Measurements from ENCODE around the gene FANCC. TPM values are rescaled to one million over a fixed set of nuclear protein-coding genes. Genes with fewer than 3 reads are reported as not detected.

The FANCC gene
- total and polyA plus RNA-seq, 2 of the 4 experiments (the other 2 are of a cell fraction): 4.7 to 6.3 TPM

- no peak overlapping the region for H2AK9ac ChIP-seq (replicated peaks; ENCODE audit: low read depth, low read length, poor library complexity)
- H3K23ac ChIP-seq (ENCODE audit: low read depth, low read length): no peak overlapping the region
- H3K18ac ChIP-seq (ENCODE audit: low read depth, low read length): no peak overlapping the region
- TF ChIP-seq RCOR1 (IDR thresholded peaks at IDR 0.05; ENCODE audit: insufficient replicate concordance, low read length) (no peak), CEBPB (IDR thresholded peaks at IDR 0.05; ENCODE audit: low read depth, low read length) (no peak), RAD21 (IDR thresholded peaks at IDR 0.05; ENCODE audit: low read length) (no peak), FOS (IDR thresholded peaks at IDR 0.05; ENCODE audit: low read depth, low read length) (no peak), SMC3 (IDR thresholded peaks at IDR 0.05; ENCODE audit: low read depth, low read length) (no peak), USF2 (IDR thresholded peaks at IDR 0.05; ENCODE audit: low read depth, low read length) (no peak), CHD1 (IDR thresholded peaks at IDR 0.05; ENCODE audit: low read depth, low read length) (no peak), MAZ (IDR thresholded peaks at IDR 0.05; ENCODE audit: borderline replicate concordance, low read depth, low read length) (no peak)
- TF ChIP-seq, protein P1, sequence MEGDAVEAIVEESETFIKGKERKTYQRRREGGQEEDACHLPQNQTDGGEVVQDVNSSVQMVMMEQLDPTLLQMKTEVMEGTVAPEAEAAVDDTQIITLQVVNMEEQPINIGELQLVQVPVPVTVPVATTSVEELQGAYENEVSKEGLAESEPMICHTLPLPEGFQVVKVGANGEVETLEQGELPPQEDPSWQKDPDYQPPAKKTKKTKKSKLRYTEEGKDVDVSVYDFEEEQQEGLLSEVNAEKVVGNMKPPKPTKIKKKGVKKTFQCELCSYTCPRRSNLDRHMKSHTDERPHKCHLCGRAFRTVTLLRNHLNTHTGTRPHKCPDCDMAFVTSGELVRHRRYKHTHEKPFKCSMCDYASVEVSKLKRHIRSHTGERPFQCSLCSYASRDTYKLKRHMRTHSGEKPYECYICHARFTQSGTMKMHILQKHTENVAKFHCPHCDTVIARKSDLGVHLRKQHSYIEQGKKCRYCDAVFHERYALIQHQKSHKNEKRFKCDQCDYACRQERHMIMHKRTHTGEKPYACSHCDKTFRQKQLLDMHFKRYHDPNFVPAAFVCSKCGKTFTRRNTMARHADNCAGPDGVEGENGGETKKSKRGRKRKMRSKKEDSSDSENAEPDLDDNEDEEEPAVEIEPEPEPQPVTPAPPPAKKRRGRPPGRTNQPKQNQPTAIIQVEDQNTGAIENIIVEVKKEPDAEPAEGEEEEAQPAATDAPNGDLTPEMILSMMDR (conservative IDR thresholded peaks at IDR 0.05; ENCODE audit: low read depth, low read length): no peak
- ChIA-PET POLR2A (ENCODE audit: unreplicated experiment) (no interaction called here), CTCF (interaction anchor here (0.6 kb wide), 1 partner anchor 1885 kb away, joined by 3 read pairs; no protein-coding TSS in a partner anchor)
- no TSS peak for BruUV-seq (replicated peaks)
- no peak overlapping the region for H2BK120ac ChIP-seq (ENCODE audit: low read depth, low read length)
- H4K91ac ChIP-seq (ENCODE audit: insufficient read depth, low read depth, low read length): no peak overlapping the region
- dilution Hi-C loops (cut with HindIII; ENCODE audit: low sequenced_read_pairs, unreplicated experiment): no loop called here
- 97% methylated on average over 5 of the region's 7 CpGs; no CpG with 5 or more reads in 1 of the 2 experiments for WGBS, 2 experiments (ENCODE audit: extremely low coverage in 2 of 2, insufficient read length in 1 of 2)
- H2BK5ac ChIP-seq (ENCODE audit: low read depth, low read length, poor library complexity, severe bottlenecking): no peak overlapping the region
- no peak overlapping the region for H4K5ac ChIP-seq (ENCODE audit: low read depth, low read length)
- H3K9ac ChIP-seq (ENCODE audit: low read depth, low read length): no peak overlapping the region
- no peak overlapping the region for H2AFZ ChIP-seq (replicated peaks; ENCODE audit: low read length, poor library complexity)
- H3K56ac ChIP-seq (ENCODE audit: extremely low read depth, insufficient read depth, low read length): no peak overlapping the region
- H3K4me1 ChIP-seq (ENCODE audit: control insufficient read depth, insufficient read depth, low read length): no peaks in the 10 kb centered on the region
- H3K79me1 ChIP-seq (ENCODE audit: low read depth in 1 of 2, low read length in 2 of 2): no peaks in the 10 kb centered on the region
- H3K9me1 ChIP-seq (ENCODE audit: insufficient read depth, low read length): peaks cover 2% of the 10 kb centered on the region; the same call in 1 of the 2 replicates
- H3K27me3 ChIP-seq (ENCODE audit: control insufficient read depth, insufficient read depth, low read length): no peaks in the 10 kb centered on the region
- in situ Hi-C loops (cut with MboI; ENCODE audit: low sequenced_read_pairs): no loop called here
- no peaks in the 10 kb centered on the region for H3K36me3 ChIP-seq (ENCODE audit: control insufficient read depth, insufficient read depth, low read length)
- no peak for DNase-seq
- ATAC-seq (ENCODE audit: low read depth): no peak
- no peak overlapping the region for H3K4me3 ChIP-seq (ENCODE audit: insufficient read depth, low read depth, low read length)
- H3K4me2 ChIP-seq (ENCODE audit: low read depth, low read length): no peak overlapping the region
- H2BK20ac ChIP-seq (ENCODE audit: low read depth, low read length): no peak overlapping the region
- H2BK15ac ChIP-seq (ENCODE audit: low read depth, low read length): no peak overlapping the region
- H4K8ac ChIP-seq (ENCODE audit: low read depth in 2 of 2, low read length in 2 of 2): no peak overlapping the region
- H3K9me3 ChIP-seq (ENCODE audit: control insufficient read depth, insufficient read depth, low read length): no peaks in the 10 kb centered on the region
- intact Hi-C loops (cut with micrococcal nuclease): no loop called here
- no peak overlapping the region for H3K27ac ChIP-seq (ENCODE audit: insufficient read depth, low read length)
- no peaks in the 10 kb centered on the region for H4K20me1 ChIP-seq (ENCODE audit: insufficient read depth, low read length)
- H3K4ac ChIP-seq (ENCODE audit: low read depth, low read length): no peak overlapping the region
- no peak overlapping the region for H2AK5ac ChIP-seq (ENCODE audit: low read depth, low read length)
- no peak overlapping the region for H3K14ac ChIP-seq (replicated peaks; ENCODE audit: low read depth, low read length)
Measured at GRCh38 chr9:95150903-95151302, 166.6 kb downstream of the FANCC start.

Measured in IMR-90 (cell line).